ENCODE results near the gene CAPN11. TPM values are rescaled to one million over a fixed set of nuclear protein-coding genes. Genes with fewer than 3 reads are reported as not detected.
"Not testable (repeated sequence)": the region's sequence is repeated elsewhere in the genome, so short reads cannot be mapped to it uniquely, and the experiment has no call there.

CAPN11 gene
- polyA plus RNA-seq, 1 donor from 2014 or later: not detected

- H4K20me1 ChIP-seq (ENCODE audit: insufficient read depth): no peaks in the 10 kb centered on the region
- H2AFZ ChIP-seq (ENCODE audit: low read depth, low read length): no peak overlapping the region
- H3K27me3 ChIP-seq (ENCODE audit: insufficient read depth, low read depth, low read length): no peaks in the 10 kb centered on the region
- TF ChIP-seq POLR2AphosphoS5 (IDR thresholded peaks at IDR 0.05): no peak
- TF ChIP-seq TAF1 (IDR thresholded peaks at IDR 0.05; ENCODE audit: low read depth): no peak
- no peak for TF ChIP-seq CTCF (IDR thresholded peaks at IDR 0.05; ENCODE audit: poor library complexity, severe bottlenecking)
- TF ChIP-seq SMC3 (conservative IDR thresholded peaks at IDR 0.05; ENCODE audit: poor library complexity): no peak
- TF ChIP-seq EP300 (conservative IDR thresholded peaks at IDR 0.05; ENCODE audit: poor library complexity, severe bottlenecking): no peak
- no peak for TF ChIP-seq EZH2 (IDR thresholded peaks at IDR 0.05; ENCODE audit: borderline replicate concordance, insufficient read depth, low read length, poor library complexity, severe bottlenecking)
- TF ChIP-seq RAD21 (conservative IDR thresholded peaks at IDR 0.05): no peak
- no peak for TF ChIP-seq REST (IDR thresholded peaks at IDR 0.05; ENCODE audit: borderline replicate concordance)
- TF ChIP-seq MXI1 (conservative IDR thresholded peaks at IDR 0.05; ENCODE audit: poor library complexity, severe bottlenecking): no peak
- H3K36me3 ChIP-seq (ENCODE audit: insufficient read depth, low read length): no peaks in the 10 kb centered on the region
- H3F3A ChIP-seq (ENCODE audit: insufficient read depth, low read length, poor library complexity, severe bottlenecking): no peaks in the 10 kb centered on the region
- H3K4me2 ChIP-seq (ENCODE audit: low read length): no peak overlapping the region
- no peak overlapping the region for H3K4me3 ChIP-seq (ENCODE audit: low read length)
- no peaks in the 10 kb centered on the region for H3K9me3 ChIP-seq (ENCODE audit: low read length)
- no peak overlapping the region for H3K27ac ChIP-seq (ENCODE audit: low read length)
- no peaks in the 10 kb centered on the region for H3K9me2 ChIP-seq (ENCODE audit: insufficient read depth, low read length)
- H3K9ac ChIP-seq (ENCODE audit: low read length): no peak overlapping the region
- H3K79me2 ChIP-seq (replicated peaks; ENCODE audit: insufficient read depth, low read length): peaks cover 3% of the 10 kb centered on the region
Measured at GRCh38 chr6:44230034-44230675, 71.5 kb downstream of the CAPN11 start.

- not testable (repeated sequence) for H3K4me2 ChIP-seq (ENCODE audit: low read length); H3K36me3 ChIP-seq (ENCODE audit: insufficient read depth, low read length); H3K27ac ChIP-seq (ENCODE audit: low read length)
Measured at GRCh38 chr6:44231426-44231825, 72.8 kb downstream of the CAPN11 start.

More at GRCh38 chr6:44231426-44231825, 72.8 kb downstream of the CAPN11 start:
- H4K20me1 ChIP-seq (ENCODE audit: insufficient read depth); H3K9me3 ChIP-seq (ENCODE audit: low read length); H3F3A ChIP-seq (ENCODE audit: insufficient read depth, low read length, poor library complexity, severe bottlenecking); H3K9me2 ChIP-seq (ENCODE audit: insufficient read depth, low read length); H3K79me2 ChIP-seq (replicated peaks; ENCODE audit: insufficient read depth, low read length); H3K4me3 ChIP-seq (ENCODE audit: low read length); H3K9ac ChIP-seq (ENCODE audit: low read length); H3K27me3 ChIP-seq (ENCODE audit: insufficient read depth, low read depth, low read length); H2AFZ ChIP-seq (ENCODE audit: low read depth, low read length): not testable (repeated sequence)

Measured in neural cell (in vitro differentiated cells).